AG04450 (cell line): Measurements from ENCODE around the gene GTF2H4. TPM values are rescaled to one million over a fixed set of nuclear protein-coding genes. Genes with fewer than 3 reads are reported as not detected.
"Not testable (repeated sequence)": the region's sequence is repeated elsewhere in the genome, so short reads cannot be mapped to it uniquely, and the experiment has no call there.

Source experiments
- CTCF ChIA-PET: fragments of 300-600, 350-600 bp; formaldehyde crosslinking; extraction: SDS; loops from one replicate; lab custom pipeline; 2022; ENCODE audit warnings: antibody characterized with exemption, inconsistent platforms; lab: Charles Lee
- POLR2A ChIA-PET: fragments of 350-600 bp; formaldehyde crosslinking; extraction: SDS; loops from one replicate; lab custom pipeline; 2021; ENCODE audit warnings: antibody characterized with exemption, inconsistent platforms; lab: Yijun Ruan, JAX
- DNase-seq: peaks from one replicate; pipeline ENCODE4 v3.0.0-alpha.2; 2011; ENCODE audit warnings: low read depth, low spot score
- H3K27ac ChIP-seq: one replicate; pipeline ENCODE4 v1.5.1; 2012; ENCODE audit warnings: low read depth, low read length, control low read depth
- H3K27me3 ChIP-seq: one replicate; pipeline ENCODE4 v1.6.0; 2012; ENCODE audit warnings: low read length; ENCODE audit not compliant: control insufficient read depth, insufficient read depth
- H3K4me3 ChIP-seq: 2 replicates; pipeline ENCODE4 v1.5.1; 2011; ENCODE audit warnings: mild to moderate bottlenecking, low read depth, low read length, control low read depth
- H3K9me3 ChIP-seq: 2 replicates; pipeline ENCODE4 v1.5.1; 2012; ENCODE audit warnings: low read length; ENCODE audit not compliant: control insufficient read depth, insufficient read depth
- CTCF ChIP-seq: IDR thresholded peaks from 2 replicates; pipeline ENCODE4 v1.5.1; 2011; ENCODE audit warnings: low read depth, low read length, control low read depth, inconsistent platforms
- polyA plus RNA-seq: library from polyadenylated mRNA; depleted of rRNA; stranded (reverse); fragments of >200 nt; gene quantifications from 2 replicates; pipeline ENCODE4 v1.2.3, GENCODE V29; 2011

GTF2H4 gene
- polyA plus RNA-seq, 1 experiment, result 31.9 TPM

- no peak for TF ChIP-seq CTCF
- CTCF ChIA-PET, result interaction anchor here (0.5 to 9.7 kb wide), 7 partner anchors 26 to 168 kb away, joined by 3 to 261 read pairs (median 10); no protein-coding TSS in a partner anchor
- POLR2A ChIA-PET, result no interaction called here
Observed at GRCh38 chr6:30917041-30917440, 9.0 kb downstream of the GTF2H4 start.

GRCh38 chr6:30917487-30917886 lies 9.5 kb downstream of the GTF2H4 start:
- H3K27me3 ChIP-seq, result no peaks in the 10 kb centered on the region
- CTCF ChIA-PET, result interaction anchor here (0.6 to 9.7 kb wide), 6 partner anchors 125 to 180 kb away, joined by 3 to 261 read pairs (median 65); no protein-coding TSS in a partner anchor
- DNase-seq, result no peak
- POLR2A ChIA-PET, result no interaction called here
- H3K4me3 ChIP-seq, result no peak overlapping the region
- H3K9me3 ChIP-seq, result no peaks in the 10 kb centered on the region
- no peak for TF ChIP-seq CTCF
- H3K27ac ChIP-seq, result no peak overlapping the region

More at GRCh38 chr6:30917041-30917440, 9.0 kb downstream of the GTF2H4 start:
- H3K27ac ChIP-seq, result no peak overlapping the region
- H3K9me3 ChIP-seq, result no peaks in the 10 kb centered on the region
- H3K27me3 ChIP-seq, result no peaks in the 10 kb centered on the region
- no peak overlapping the region for H3K4me3 ChIP-seq
- no peak for DNase-seq

GRCh38 chr6:30918670-30919069 lies 10.7 kb downstream of the GTF2H4 start:
- POLR2A ChIA-PET, result no interaction called here
- H3K9me3 ChIP-seq, result no peaks in the 10 kb centered on the region; the same call in 1 of the 2 replicates
- no peak overlapping the region for H3K27ac ChIP-seq
- H3K27me3 ChIP-seq, result no peaks in the 10 kb centered on the region
- no peak for DNase-seq
- CTCF ChIA-PET, result interaction anchor here (0.6 to 9.7 kb wide), 6 partner anchors 24 to 169 kb away, joined by 3 to 261 read pairs (median 4); no protein-coding TSS in a partner anchor
- H3K4me3 ChIP-seq, result no peak overlapping the region
- no peak for TF ChIP-seq CTCF

- Histone ChIP-seq H3K27ac (no peak overlapping the region), H3K4me3 (no peak overlapping the region), H3K27me3 (no peaks in the 10 kb centered on the region), H3K9me3 (no peaks in the 10 kb centered on the region; the same call in 1 of the 2 replicates)
- no peak for DNase-seq
- TF ChIP-seq CTCF, result no peak
- CTCF ChIA-PET, result no interaction called here
- POLR2A ChIA-PET, result no interaction called here
Observed at GRCh38 chr6:30922447-30922852, 14.4 kb downstream of the GTF2H4 start.

- H3K9me3 ChIP-seq, POLR2A ChIA-PET, H3K4me3 ChIP-seq, H3K27me3 ChIP-seq, H3K27ac ChIP-seq, DNase-seq: not testable (repeated sequence)
- CTCF ChIA-PET, result interaction anchor here (1.1 to 1.9 kb wide), 2 partner anchors 8 to 146 kb away, joined by 4 to 6 read pairs; no protein-coding TSS in a partner anchor
Observed at GRCh38 chr6:30924040-30924627, 16.1 kb downstream of the GTF2H4 start.
